Measurements from ENCODE around the gene CPXM2. TPM values are rescaled to one million over a fixed set of nuclear protein-coding genes. Genes with fewer than 3 reads are reported as not detected.

The CPXM2 gene
- total RNA-seq, 3 donors from 2014 or later: 3.1 to 56.1 (median 7.7) TPM

GRCh38 chr10:123787566-123787965 is 104.0 kb downstream of the CPXM2 start:
- no peak for DNase-seq
- TF ChIP-seq CTCF (IDR thresholded peaks at IDR 0.05): no peak
- no peaks in the 10 kb centered on the region for H3K4me1 ChIP-seq (ENCODE audit: low read depth)
- peaks cover 6% of the 10 kb centered on the region for H3K9me3 ChIP-seq
- intact Hi-C loops (cut with DNase I, micrococcal nuclease): no loop called here
- no peak overlapping the region for H3K4me3 ChIP-seq
- no peaks in the 10 kb centered on the region for H3K36me3 ChIP-seq (ENCODE audit: low read depth)
- no peak for ATAC-seq

GRCh38 chr10:123786896-123787295 is 104.7 kb downstream of the CPXM2 start:
- intact Hi-C loops (cut with DNase I, micrococcal nuclease): no loop called here
- H3K4me1 ChIP-seq (ENCODE audit: low read depth): no peaks in the 10 kb centered on the region
- ATAC-seq: no peak
- peaks cover 6% of the 10 kb centered on the region for H3K9me3 ChIP-seq
- H3K4me3 ChIP-seq: no peak overlapping the region
- no peak for DNase-seq
- H3K36me3 ChIP-seq (ENCODE audit: low read depth): no peaks in the 10 kb centered on the region
- no peak for TF ChIP-seq CTCF (IDR thresholded peaks at IDR 0.05)

GRCh38 chr10:123786306-123786705 is 105.3 kb downstream of the CPXM2 start:
- TF ChIP-seq CTCF (IDR thresholded peaks at IDR 0.05): no peak
- DNase-seq (no peak), ATAC-seq (no peak)
- Histone ChIP-seq H3K9me3 (peaks cover 6% of the 10 kb centered on the region), H3K4me3 (no peak overlapping the region), H3K4me1 (ENCODE audit: low read depth) (no peaks in the 10 kb centered on the region), H3K36me3 (ENCODE audit: low read depth) (no peaks in the 10 kb centered on the region)
- intact Hi-C loops (cut with DNase I, micrococcal nuclease): no loop called here

- H3K36me3 ChIP-seq (ENCODE audit: low read depth): no peaks in the 10 kb centered on the region
- DNase-seq: no peak
- no peak overlapping the region for H3K4me3 ChIP-seq
- intact Hi-C loops (cut with DNase I, micrococcal nuclease): no loop called here
- no peaks in the 10 kb centered on the region for H3K4me1 ChIP-seq (ENCODE audit: low read depth)
- no peak for ATAC-seq
- TF ChIP-seq CTCF (IDR thresholded peaks at IDR 0.05): no peak
- peaks cover 6% of the 10 kb centered on the region for H3K9me3 ChIP-seq
These were observed 107.0 kb downstream of the CPXM2 start for GRCh38 chr10:123784646-123785045.

DNA sequence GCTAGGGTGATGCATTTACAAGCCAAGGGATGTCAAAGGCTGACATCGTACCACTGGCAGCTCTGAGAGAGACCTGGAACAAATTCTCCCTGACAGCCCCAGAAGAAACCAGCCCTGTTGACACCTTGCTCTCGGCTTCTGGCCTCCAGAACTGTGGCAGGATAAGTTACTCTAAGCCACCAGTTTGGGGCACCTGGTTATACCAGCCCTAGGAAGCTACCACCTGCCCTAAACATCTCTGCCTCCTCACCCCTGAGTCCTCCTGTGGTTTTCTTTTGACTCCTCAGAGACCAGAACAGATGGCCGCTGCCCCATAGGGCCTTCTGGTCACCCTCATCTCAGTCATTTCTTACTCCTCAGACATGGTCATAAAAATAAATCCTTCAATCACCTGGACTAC is 107.4 kb downstream of the CPXM2 start:
- intact Hi-C loops (cut with DNase I, micrococcal nuclease): no loop called here

More for the DNA sequence above, 107.4 kb downstream of the CPXM2 start:
- no peak for TF ChIP-seq CTCF (IDR thresholded peaks at IDR 0.05)
- Histone ChIP-seq H3K36me3 (ENCODE audit: low read depth) (no peaks in the 10 kb centered on the region), H3K4me1 (ENCODE audit: low read depth) (no peaks in the 10 kb centered on the region), H3K4me3 (no peak overlapping the region), H3K9me3 (peaks cover 3% of the 10 kb centered on the region)
- no peak for DNase-seq
- ATAC-seq: no peak

Measured in mucosa of descending colon (tissue), 3 donors.